GM19099 (cell line): ENCODE measurements around the gene COX17.

Experiments used
- POLR2A ChIP-seq: IDR thresholded peaks from 3 replicates; pipeline ENCODE4 v1.6.1; 2011; ENCODE audit warnings: low read depth; ENCODE audit not compliant: insufficient read length; ENCODE audit errors: extremely low read depth

COX17 gene

GRCh38 chr3:119683421-119683820 is 6.2 kb upstream of the COX17 start:
- no peak for TF ChIP-seq POLR2A

- no peak for TF ChIP-seq POLR2A
Measured at GRCh38 chr3:119681279-119681678, 4.1 kb upstream of the COX17 start.

GRCh38 chr3:119679874-119680273 is 2.7 kb upstream of the COX17 start:
- TF ChIP-seq POLR2A = no peak

- TF ChIP-seq POLR2A = no peak
Measured at GRCh38 chr3:119677641-119677934, 382 bp upstream of the COX17 start.

- TF ChIP-seq POLR2A = peak; percentile 32
Measured at GRCh38 chr3:119676020-119676419, 1.2 kb downstream of the COX17 start.

GRCh38 chr3:119675188-119675874 is 1.9 kb downstream of the COX17 start:
- TF ChIP-seq POLR2A = no peak

GRCh38 chr3:119673875-119674274 is 3.3 kb downstream of the COX17 start:
- TF ChIP-seq POLR2A = no peak

GRCh38 chr3:119672776-119673175 is 4.4 kb downstream of the COX17 start:
- no peak for TF ChIP-seq POLR2A

GRCh38 chr3:119669906-119670570 is 7.2 kb downstream of the COX17 start:
- TF ChIP-seq POLR2A = no peak

- peak; percentile 7 for TF ChIP-seq POLR2A
Measured at GRCh38 chr3:119665954-119666559, 11.1 kb downstream of the COX17 start.

- TF ChIP-seq POLR2A = no peak
Measured at GRCh38 chr3:119664850-119665379, 12.3 kb downstream of the COX17 start.

GRCh38 chr3:119664370-119664769 is 12.8 kb downstream of the COX17 start:
- TF ChIP-seq POLR2A = no peak

GRCh38 chr3:119663885-119664284 is 13.3 kb downstream of the COX17 start:
- no peak for TF ChIP-seq POLR2A

- no peak for TF ChIP-seq POLR2A
Measured at GRCh38 chr3:119662604-119663373, 14.4 kb downstream of the COX17 start.
